CD4-positive, alpha-beta T cell treated with Interleukin-6 for 4 hours (primary cell): Measurements from ENCODE around the gene TSPAN33.
"Not testable (repeated sequence)": the region's sequence is repeated elsewhere in the genome, so short reads cannot be mapped to it uniquely, and the experiment has no call there.

Experiments
- DNase-seq: peaks from one replicate; pipeline ENCODE4 v3.0.0-alpha.2; 2020; ENCODE audit warnings: mixed read lengths

Gene TSPAN33

DNA sequence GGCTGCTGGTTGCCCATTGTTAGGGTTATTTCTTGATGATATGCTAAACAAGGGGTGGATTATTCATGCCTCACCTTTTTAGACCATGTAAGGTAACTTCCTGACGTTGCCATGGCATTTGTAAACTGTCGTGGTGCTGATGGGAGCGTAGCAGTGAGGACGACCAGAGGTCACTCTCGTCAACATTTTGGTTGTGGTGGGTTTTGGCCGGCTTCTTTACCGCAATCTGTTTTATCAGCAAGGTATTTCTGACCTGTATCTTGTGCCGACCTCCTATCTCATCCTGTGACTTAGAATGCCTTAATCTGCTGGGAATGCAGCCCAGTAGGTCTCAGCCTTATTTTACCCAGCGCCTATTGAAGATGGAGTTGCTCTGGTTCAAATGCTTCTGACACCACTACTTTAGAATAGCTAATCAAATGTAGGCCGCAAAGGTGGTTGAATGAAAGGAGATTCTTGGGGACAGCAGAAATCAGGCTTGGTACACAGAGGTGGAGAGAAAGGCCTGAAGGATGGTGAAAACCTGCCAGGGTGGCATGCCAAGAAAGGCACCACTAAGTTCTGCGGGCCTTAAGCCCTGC lies 26.0 kb downstream of the TSPAN33 start:
- DNase-seq = no peak

- not testable (repeated sequence) for DNase-seq
These were observed 29.4 kb downstream of the TSPAN33 start for GRCh38 chr7:129173861-129174260.

DNA sequence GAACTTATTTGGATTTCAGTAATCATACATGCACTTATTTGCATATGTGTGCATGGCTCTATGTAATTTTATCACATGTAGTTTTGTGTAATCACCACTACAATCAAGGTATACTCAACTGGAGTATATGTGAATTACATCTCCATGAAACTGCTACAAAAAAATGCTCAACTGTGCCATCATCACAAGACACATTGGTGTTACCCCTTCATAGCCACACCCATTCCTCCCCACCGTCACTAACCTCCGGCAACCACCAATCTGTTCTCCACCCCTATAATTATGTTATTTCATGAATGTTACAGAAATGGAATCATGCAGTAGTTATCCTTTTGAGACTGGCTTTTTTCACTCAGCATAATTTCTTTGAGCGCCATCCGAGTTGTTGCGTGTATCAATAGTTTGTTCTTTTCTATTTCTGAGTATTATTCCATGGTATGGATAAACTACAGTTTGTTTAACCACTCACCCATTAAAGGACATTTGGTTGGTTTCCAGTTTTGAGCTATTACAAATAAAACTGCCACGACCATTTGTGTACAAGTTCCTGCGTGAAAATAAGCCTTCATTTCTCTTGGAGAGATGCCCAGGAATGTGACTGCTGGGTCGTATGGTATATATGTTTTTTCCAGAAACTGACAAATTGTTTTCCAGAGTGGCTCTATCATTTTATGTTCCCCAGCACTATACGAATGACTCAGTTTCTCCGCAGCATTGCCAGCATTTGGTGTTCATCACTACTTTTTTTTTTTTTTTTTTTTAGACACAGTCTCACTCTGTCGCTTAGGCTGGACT lies 32.6 kb downstream of the TSPAN33 start:
- DNase-seq = no peak

GRCh38 chr7:129184981-129185670 lies 40.6 kb downstream of the TSPAN33 start:
- no peak for DNase-seq

DNA sequence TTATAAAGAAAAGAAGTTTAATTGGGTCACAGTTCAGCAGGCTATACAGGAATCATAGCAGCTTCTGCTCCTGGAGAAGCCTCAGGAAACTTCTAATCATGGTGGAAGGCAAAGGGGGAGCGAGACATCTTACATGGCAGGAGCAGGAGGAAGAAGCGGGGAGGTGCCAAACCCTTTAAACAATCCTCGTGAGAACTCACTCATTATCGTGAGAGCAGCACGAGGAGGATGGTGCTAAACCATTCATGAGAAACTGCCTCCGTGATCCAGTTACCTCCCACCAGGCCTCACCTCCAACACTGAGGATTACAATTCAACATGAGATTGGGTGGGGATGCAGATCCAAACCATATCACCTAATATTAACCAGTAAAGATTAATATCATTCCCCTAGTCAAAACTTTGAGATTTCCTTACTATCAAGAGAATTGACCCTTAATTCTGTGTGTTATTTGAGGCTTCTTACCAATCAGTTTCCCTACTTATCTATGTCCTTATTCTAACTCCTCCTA lies 42.3 kb downstream of the TSPAN33 start:
- no peak for DNase-seq

- DNase-seq = no peak
These were observed 43.3 kb downstream of the TSPAN33 start for GRCh38 chr7:129187681-129188371.

DNA sequence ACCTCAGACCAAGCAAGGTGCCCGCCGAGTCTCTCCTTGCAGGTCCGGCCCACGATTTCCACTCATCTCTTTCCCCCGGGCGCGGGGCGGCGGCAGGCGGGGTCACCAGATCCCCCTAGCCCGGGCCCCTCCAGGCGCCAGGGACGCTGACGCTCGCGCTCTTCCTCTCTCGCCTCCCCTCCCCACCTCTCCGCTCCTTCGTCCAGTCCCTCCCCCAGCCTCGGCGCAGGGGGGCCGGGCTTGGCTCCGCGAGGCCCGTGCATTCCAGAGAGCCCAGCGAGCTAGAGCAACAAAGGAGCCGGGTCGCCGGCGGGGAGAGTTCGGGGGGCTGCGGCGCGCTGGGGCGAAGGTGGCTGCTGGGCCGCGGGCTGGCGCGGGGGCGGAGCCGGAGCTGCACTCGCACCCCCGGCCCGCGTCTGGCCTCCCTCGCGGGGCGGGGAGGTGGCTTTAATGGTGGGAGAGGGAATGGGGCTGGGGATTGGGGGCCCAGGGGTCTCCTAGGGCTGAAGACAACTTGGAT lies 43.9 kb downstream of the TSPAN33 start, which contains the start of gene SMO:
Gene SMO (plus strand): TSS at position 262 of the 520 bp plus-strand sequence. CDS start 519 bp downstream, outside the sequence.
- DNase-seq = peak; percentile 19

GRCh38 chr7:129188892-129189660 lies 44.6 kb downstream of the TSPAN33 start:
- no peak for DNase-seq

GRCh38 chr7:129189661-129190310 lies 45.3 kb downstream of the TSPAN33 start:
- DNase-seq = no peak

- DNase-seq = no peak
These were observed 46.8 kb downstream of the TSPAN33 start for GRCh38 chr7:129191272-129191671.

- no peak for DNase-seq
These were observed 49.4 kb downstream of the TSPAN33 start for GRCh38 chr7:129193892-129194291.

DNA sequence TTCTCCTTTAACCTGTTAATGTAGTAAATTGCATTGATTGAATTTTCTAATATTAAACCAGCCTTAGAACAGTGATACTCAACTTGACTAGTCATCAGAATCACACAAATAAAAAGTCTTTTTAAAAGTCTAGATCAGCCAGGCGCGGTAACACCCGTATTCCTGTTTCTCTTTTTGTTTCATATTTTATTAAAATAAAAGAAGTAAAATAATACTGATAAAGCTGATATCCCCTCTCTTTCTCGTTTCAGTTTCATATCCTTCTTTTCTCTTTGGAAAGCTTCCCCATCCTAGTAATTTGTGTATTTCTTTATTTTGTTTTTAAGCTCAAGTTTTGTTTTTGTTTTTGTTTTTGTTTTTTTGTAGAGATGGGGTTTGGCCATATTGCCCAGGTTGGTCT lies 53.3 kb downstream of the TSPAN33 start:
- DNase-seq = no peak

- DNase-seq = no peak
These were observed 54.9 kb downstream of the TSPAN33 start for GRCh38 chr7:129199406-129199805.

GRCh38 chr7:129202058-129202777 lies 57.7 kb downstream of the TSPAN33 start:
- DNase-seq = no peak

DNA sequence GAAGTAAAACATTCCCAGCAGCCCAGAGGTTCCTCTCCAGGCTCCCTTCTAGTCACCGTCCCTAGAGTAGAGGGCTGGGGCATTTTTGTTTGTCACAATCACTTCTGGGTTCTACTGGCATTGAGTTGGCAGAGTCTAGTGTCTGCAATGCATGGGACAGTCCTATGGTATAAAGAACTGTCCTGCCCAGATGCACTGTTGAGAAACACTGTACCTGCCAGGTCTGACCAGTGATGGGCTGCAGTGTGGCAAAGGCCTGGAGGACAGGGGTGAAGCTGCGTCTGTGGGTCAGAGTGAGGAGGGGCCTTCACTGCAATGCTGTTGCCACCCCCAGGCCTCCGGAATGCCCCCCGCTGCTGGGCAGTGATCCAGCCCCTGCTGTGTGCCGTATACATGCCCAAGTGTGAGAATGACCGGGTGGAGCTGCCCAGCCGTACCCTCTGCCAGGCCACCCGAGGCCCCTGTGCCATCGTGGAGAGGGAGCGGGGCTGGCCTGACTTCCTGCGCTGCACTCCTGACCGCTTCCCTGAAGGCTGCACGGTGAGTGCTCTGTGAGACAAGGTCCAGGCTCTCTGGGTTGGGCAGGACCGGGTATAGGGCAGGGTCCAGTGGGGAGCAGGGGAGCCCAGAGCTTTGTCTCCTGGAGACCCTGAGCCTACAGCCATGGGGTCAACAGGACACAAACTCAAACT lies 58.7 kb downstream of the TSPAN33 start:
- no peak for DNase-seq

GRCh38 chr7:129205126-129205818 lies 60.8 kb downstream of the TSPAN33 start:
- DNase-seq = no peak

DNA sequence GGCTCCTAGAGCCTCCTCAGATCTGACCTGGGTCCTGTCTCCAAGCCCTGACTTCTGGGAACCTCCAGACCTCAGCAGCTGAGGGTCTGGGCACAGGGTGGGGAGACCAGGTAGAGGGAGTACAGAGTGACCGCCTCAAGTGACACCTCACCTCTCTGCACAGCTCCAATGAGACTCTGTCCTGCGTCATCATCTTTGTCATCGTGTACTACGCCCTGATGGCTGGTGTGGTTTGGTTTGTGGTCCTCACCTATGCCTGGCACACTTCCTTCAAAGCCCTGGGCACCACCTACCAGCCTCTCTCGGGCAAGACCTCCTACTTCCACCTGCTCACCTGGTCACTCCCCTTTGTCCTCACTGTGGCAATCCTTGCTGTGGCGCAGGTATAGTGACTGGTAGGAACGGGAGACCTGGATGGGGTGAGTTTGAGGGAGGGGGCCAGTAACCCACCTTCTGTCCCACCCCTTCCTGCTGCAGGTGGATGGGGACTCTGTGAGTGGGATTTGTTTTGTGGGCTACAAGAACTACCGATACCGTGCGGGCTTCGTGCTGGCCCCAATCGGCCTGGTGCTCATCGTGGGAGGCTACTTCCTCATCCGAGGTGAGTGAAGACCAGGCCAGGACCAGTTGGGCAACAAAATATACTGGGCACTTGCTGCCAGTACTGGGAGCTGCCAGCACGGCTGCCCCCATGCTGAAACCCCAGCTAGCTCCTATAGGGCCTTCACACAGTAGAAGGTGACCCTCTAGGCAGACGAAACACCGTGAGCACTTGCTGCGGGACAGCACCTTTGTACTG lies 61.7 kb downstream of the TSPAN33 start:
- no peak for DNase-seq

GRCh38 chr7:129208667-129209066 lies 64.2 kb downstream of the TSPAN33 start:
- DNase-seq = no peak
